Esophagus squamous epithelium (tissue), 5 donors: ENCODE data around the gene MLLT10. TPM values are rescaled to one million over a fixed set of nuclear protein-coding genes. Genes with fewer than 3 reads are reported as not detected.
"Not testable (repeated sequence)": the region's sequence is repeated elsewhere in the genome, so short reads cannot be mapped to it uniquely, and the experiment has no call there.

Experiments used
- DNase-seq: peaks from one replicate; lab custom pipeline; 2025; lab: John Stamatoyannopoulos, UW
- H3K27ac ChIP-seq, 4 donors: fragments of 200-600 bp; sonication (generic); one replicate each; pipeline ENCODE4 v1.5.1; 2016 to 2019; ENCODE audit warnings: mild to moderate bottlenecking in 1 of 4
- H3K27me3 ChIP-seq, 4 donors: fragments of 200-600 bp; sonication (generic); 1 replicate in 3 of 4; 2 replicates in 1 of 4; pipeline versions ENCODE4 v1.5.1 to v1.6.0; 2017 to 2021; ENCODE audit warnings: antibody characterized with exemption in 1 of 4
- H3K36me3 ChIP-seq, 3 donors: fragments of 200-600 bp; sonication (generic); one replicate each; pipeline ENCODE4 v1.5.1; 2016 to 2019
- H3K4me1 ChIP-seq, 3 donors: fragments of 200-600 bp; sonication (generic); one replicate each; pipeline ENCODE4 v1.5.1; 2017 to 2019
- H3K4me3 ChIP-seq, 4 donors: fragments of 200-600 bp; sonication (generic); 1 replicate in 3 of 4; 2 replicates in 1 of 4; pipeline ENCODE4 v1.5.1; 2016 to 2019; ENCODE audit warnings: mild to moderate bottlenecking in 2 of 4, moderate library complexity in 1 of 4
- H3K9me3 ChIP-seq, 3 donors: fragments of 200-600 bp; sonication (generic); one replicate each; pipeline ENCODE4 v1.5.1; 2016 to 2019
- POLR2A ChIP-seq, 4 donors: fragments of 450-650 bp; IDR thresholded peaks; one replicate each; pipeline ENCODE4 v1.6.1; 2017; ENCODE audit warnings: antibody characterized with exemption in 4 of 4, mild to moderate bottlenecking in 4 of 4, moderate library complexity in 3 of 4
- WGBS, 2 donors: methylation state at CpG; one replicate each; pipeline ENCODE4 v1.1.5; 2018; 5-methylcytosine and 5-hydroxymethylcytosine counted together
- intact Hi-C: fragments of 100-400 bp; cut with DNase I; formaldehyde crosslinking; loops from one replicate; pipeline ENCODE4 v1.15.0; 2022
- total RNA-seq, 4 donors: library from RNA; depleted of rRNA; stranded (reverse); fragments of >200 nt; gene quantifications; one replicate each; pipeline ENCODE4 v1.1.0, GENCODE V29; 2016
- TF ChIP-seq, protein P1 (sequence below), 6 experiments: fragments of 450-650 bp in 4 of 6; fragments of 200-600 bp in 2 of 6; sonication (generic) in 2 of 6; IDR thresholded peaks; one replicate each; pipeline ENCODE4 v1.5.1; 2016 to 2019; ENCODE audit warnings: antibody characterized with exemption in 6 of 6, mild to moderate bottlenecking in 4 of 6, moderate library complexity in 4 of 6
- donor health status: DM: yes; HTN: yes; CAD: no.

The MLLT10 gene
- total RNA-seq, 4 donors from 2014 or later = 22.7 to 49.6 (median 32.4) TPM

DNA sequence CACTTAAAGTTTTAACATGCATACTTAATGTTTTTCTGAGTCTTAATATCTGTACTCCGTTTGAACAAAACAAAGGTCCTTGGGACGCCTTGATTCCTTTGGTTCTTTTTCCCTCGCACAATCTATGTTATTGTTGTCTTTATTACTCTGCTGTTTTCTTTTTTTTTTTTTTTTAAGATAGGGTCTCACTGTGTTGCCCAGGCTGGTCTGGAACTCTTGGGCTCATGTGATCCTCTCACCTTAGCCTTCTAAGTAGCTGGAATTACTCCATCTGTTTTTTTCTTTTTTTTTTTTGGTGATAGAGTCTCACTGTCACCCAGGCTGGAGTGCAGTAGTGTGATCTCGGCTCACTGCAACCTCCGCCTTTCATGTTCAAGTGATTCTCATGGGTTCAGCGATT lies 13.2 kb downstream of the MLLT10 start:
- no peak for DNase-seq
- no peak overlapping the region for H3K27ac ChIP-seq
- H3K36me3 ChIP-seq = peaks cover 9 to 96% (median 35%) of the 10 kb centered on the region in 3 donors
- H3K9me3 ChIP-seq = no peaks in the 10 kb centered on the region
- no peak for TF ChIP-seq POLR2A (IDR thresholded peaks at IDR 0.05)
- TF ChIP-seq, protein P1, sequence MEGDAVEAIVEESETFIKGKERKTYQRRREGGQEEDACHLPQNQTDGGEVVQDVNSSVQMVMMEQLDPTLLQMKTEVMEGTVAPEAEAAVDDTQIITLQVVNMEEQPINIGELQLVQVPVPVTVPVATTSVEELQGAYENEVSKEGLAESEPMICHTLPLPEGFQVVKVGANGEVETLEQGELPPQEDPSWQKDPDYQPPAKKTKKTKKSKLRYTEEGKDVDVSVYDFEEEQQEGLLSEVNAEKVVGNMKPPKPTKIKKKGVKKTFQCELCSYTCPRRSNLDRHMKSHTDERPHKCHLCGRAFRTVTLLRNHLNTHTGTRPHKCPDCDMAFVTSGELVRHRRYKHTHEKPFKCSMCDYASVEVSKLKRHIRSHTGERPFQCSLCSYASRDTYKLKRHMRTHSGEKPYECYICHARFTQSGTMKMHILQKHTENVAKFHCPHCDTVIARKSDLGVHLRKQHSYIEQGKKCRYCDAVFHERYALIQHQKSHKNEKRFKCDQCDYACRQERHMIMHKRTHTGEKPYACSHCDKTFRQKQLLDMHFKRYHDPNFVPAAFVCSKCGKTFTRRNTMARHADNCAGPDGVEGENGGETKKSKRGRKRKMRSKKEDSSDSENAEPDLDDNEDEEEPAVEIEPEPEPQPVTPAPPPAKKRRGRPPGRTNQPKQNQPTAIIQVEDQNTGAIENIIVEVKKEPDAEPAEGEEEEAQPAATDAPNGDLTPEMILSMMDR (IDR thresholded peaks at IDR 0.05) = no peak
- intact Hi-C loops = no loop called here
- H3K4me1 ChIP-seq = peaks cover 0 to 9% (median 0%) of the 10 kb centered on the region in 3 donors
- no peaks in the 10 kb centered on the region for H3K27me3 ChIP-seq
- WGBS, 2 donors = 92 to 95% methylated on average over 6 of the region's 6 CpGs
- no peak overlapping the region for H3K4me3 ChIP-seq

DNA sequence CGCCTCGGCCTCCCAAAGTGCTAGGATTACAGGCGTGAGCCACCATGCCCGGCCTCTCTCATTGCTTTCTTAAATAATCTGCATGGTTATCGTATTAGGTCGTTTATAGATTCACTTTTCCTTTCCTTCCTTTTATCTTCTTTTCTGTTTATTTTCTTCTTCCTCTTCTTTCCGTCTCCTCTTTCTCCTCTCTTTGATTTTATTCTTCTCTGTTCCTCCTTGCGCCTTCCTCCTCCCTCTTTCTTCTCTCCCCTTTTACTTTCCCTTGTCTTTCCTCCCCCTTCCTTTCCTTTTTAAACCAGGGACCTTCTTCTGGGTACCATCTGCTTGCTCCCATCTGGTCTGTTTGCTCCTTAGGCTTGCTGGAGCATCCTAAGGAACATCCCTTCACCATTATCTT lies 18.6 kb downstream of the MLLT10 start:
- H3K4me3 ChIP-seq = no peak overlapping the region
- H3K36me3 ChIP-seq = peaks cover 0 to 94% (median 0%) of the 10 kb centered on the region in 3 donors
- 90 to 93% methylated on average over 8 of the region's 8 CpGs for WGBS, 2 donors
- no peaks in the 10 kb centered on the region for H3K27me3 ChIP-seq
- TF ChIP-seq, protein P1 (IDR thresholded peaks at IDR 0.05) = no peak
- no peak for TF ChIP-seq POLR2A (IDR thresholded peaks at IDR 0.05)
- H3K9me3 ChIP-seq = no peaks in the 10 kb centered on the region
- H3K27ac ChIP-seq = no peak overlapping the region
- H3K4me1 ChIP-seq = peaks cover 0 to 28% (median 9%) of the 10 kb centered on the region in 3 donors
- intact Hi-C loops = loop anchor here (10.0 kb wide), 1 partner anchor 182 kb away; no protein-coding TSS in a partner anchor
- DNase-seq = no peak

DNA sequence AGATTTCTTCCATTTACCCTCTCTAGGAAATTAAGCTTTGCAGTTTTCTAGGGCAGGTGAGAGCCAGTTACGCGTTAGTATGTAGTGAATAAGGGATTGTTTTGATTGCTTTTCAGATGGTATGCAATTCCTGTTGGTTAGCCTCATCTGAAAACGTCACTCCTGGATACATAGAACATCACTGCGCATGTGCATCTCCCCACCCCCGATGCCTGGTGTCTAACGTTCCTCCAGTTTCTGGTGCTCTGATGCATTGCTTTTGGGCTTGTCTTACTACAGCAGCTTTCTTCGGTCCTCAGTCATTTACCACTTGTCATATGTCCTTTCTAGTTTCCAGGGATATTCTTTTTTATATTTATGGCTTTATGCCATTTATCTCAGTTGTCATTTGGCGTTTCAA lies 22.5 kb downstream of the MLLT10 start:
- TF ChIP-seq, protein P1 (IDR thresholded peaks at IDR 0.05) = no peak
- no peak for TF ChIP-seq POLR2A (IDR thresholded peaks at IDR 0.05)

DNA sequence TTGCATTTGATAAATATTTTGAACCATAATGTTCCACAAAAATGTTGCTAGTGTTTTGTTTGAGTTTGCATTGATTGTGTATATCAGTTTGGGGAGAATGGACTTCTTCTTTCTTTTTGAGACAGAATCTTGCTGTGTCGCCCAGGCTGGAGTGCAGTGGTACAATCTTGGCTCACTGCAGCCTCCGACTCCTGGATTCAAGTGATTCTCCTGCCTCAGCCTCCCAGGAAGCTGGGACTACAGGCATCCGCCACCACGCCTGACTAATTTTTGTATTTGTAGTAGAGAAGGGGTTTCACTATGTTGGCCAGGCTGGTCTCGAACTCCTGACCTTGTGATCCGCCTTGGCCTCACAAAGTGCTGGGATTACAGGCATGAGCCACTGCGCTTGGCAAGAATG lies 25.0 kb downstream of the MLLT10 start:
- DNase-seq, H3K27ac ChIP-seq, H3K27me3 ChIP-seq, H3K4me3 ChIP-seq, H3K9me3 ChIP-seq: not testable (repeated sequence)
- H3K4me1 ChIP-seq = peaks cover 0 to 20% (median 9%) of the 10 kb centered on the region in 3 donors
- WGBS, 2 donors = 97 to 100% methylated on average over 7 of the region's 7 CpGs
- peaks cover 0 to 88% (median 4%) of the 10 kb centered on the region in 3 donors for H3K36me3 ChIP-seq
- intact Hi-C loops = loop anchor here (10.0 kb wide), 1 partner anchor 176 kb away; no protein-coding TSS in a partner anchor

More for the DNA sequence above, 22.5 kb downstream of the MLLT10 start:
- intact Hi-C loops = loop anchor here (10.0 kb wide), 1 partner anchor 178 kb away; no protein-coding TSS in a partner anchor
- Histone ChIP-seq H3K4me1 (peaks cover 0 to 20% (median 9%) of the 10 kb centered on the region in 3 donors), H3K9me3 (no peaks in the 10 kb centered on the region), H3K4me3 (no peak overlapping the region), H3K36me3 (peaks cover 0 to 95% (median 4%) of the 10 kb centered on the region in 3 donors), H3K27ac (no peak overlapping the region), H3K27me3 (no peaks in the 10 kb centered on the region)
- WGBS, 2 donors = 82 to 84% methylated on average over 8 of the region's 8 CpGs
- DNase-seq = no peak

DNA sequence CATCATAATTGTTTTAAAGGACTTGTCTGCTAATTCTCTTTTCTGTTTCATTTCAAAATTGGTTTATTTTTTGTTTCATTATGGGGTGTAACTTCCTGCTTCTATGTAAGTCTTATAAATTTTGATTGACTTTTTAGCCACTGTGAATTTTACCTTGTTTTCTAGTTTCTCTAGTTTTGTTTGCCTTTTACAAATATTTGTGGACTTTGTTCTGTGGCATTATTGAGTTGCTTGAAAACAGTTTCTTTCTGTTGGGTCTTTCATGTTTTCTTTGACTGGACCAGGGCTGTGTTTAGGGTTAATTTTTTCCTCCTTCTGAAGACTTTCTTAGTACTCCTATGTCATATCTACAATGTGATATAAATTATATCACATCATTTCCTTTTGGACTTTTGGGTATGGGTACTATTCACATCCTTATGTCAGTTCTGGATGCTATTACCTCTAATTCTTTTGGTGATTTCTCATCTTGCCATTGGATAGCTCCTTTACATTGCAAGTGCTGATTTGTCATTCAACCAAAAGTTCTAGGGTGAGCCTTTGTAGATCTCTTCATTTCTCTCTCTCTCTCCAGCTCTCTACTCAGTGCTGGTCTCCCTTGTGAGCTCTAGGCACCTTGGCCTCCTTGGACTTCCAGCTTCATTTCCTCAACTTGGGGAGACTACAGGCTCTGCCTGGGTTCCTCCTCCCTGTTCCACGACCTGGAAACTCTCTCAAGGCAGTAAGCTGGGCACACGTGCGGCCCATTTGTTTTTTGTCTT lies 36.9 kb downstream of the MLLT10 start:
- 72 to 76% methylated on average over 3 of the region's 3 CpGs for WGBS, 2 donors
- Histone ChIP-seq H3K27ac (no peak overlapping the region), H3K9me3 (no peaks in the 10 kb centered on the region), H3K36me3 (peaks cover 0 to 27% (median 0%) of the 10 kb centered on the region in 3 donors), H3K4me1 (peaks cover 0 to 24% (median 6%) of the 10 kb centered on the region in 3 donors), H3K27me3 (no peaks in the 10 kb centered on the region), H3K4me3 (no peak overlapping the region)
- intact Hi-C loops = no loop called here
- TF ChIP-seq POLR2A (IDR thresholded peaks at IDR 0.05) = no peak
- TF ChIP-seq, protein P1 (IDR thresholded peaks at IDR 0.05) = no peak
- no peak for DNase-seq
